GM18520 (cell line): ENCODE results near the gene CDK18.

Experiments
- ATAC-seq: cut with Tn5 transposase; IDR thresholded peaks from one replicate; pipeline ENCODE4 v1.9.1; 2021; ENCODE audit not compliant: unreplicated experiment

CDK18 gene

DNA sequence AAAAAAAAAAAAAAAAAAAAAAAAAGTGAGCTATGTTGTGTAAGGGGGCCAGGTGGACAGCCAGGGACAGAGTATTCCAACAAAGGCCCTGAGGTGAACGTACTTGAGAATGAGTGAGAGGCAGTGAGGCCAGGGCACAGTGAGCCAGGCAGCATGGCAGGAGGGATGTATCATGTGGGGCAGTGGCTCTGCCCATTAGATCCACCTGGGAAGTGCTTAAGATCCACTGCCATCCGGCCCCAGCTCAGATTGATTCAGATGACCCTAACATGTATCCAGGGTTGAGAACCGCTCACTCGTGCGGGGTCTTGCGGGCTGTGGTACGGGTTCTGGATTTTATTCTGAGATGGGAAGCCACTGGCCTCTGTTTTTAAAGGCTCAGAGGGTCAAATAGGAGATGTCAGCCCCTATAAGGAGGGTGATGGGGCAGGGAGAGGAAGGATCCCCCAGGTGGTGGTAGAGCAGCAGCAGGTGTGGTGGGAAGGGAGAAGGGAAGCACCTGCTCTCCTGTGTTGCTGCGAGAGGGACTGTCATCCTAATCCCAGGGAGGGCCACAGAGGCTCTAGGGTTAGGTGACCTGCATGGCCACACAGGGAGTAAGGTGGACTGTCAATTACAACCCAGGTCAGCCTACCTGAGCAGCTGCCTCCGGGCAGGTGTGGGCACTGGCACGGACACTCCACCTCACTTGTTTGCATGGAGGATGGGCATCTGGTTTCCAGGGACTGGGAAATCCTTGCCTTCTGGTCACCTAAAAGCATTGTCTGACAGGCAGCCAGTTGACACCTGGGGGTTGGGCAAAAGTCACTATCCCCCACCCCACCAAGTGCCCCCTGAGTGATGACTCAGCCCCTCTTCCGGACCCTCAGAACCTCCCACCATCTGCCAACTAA, 31.6 kb downstream of the CDK18 start:
- no peak for ATAC-seq

- ATAC-seq, result no peak
These were observed 32.4 kb downstream of the CDK18 start for GRCh38 chr1:205536759-205537361.

DNA sequence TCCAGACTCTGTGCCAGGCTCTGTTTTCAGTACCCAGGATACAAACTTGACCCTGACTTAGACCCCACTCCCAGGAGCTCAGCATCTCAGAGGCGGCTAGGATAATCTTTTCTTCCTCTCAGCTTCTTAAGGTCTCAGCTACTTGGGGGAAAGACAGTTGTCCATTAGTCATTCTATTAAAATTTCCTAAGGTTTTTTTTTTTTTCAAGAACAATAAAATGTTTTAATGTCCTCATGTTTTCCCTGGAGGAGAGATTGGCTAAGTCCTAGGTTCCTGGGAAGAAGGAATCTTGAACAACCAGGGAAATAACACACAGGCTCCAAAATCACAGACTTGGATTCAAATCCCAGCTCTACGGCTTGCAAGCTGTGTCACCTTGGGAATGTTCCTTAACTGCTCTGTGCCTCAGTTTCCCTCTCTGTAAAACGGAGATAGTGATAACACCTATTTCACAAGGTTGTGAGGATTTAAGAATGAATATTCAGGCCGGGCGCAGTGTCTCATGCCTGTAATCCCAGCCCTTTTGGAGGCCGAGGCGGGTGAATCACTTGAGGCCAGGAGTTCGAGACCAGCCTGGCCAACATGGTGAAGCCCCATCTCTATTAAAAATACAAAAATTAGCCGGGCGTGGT, 33.0 kb downstream of the CDK18 start:
- ATAC-seq, result no peak

- ATAC-seq, result no peak
These were observed 33.9 kb downstream of the CDK18 start for GRCh38 chr1:205538235-205538840.

GRCh38 chr1:205541161-205541886, 36.9 kb downstream of the CDK18 start:
- no peak for ATAC-seq

DNA sequence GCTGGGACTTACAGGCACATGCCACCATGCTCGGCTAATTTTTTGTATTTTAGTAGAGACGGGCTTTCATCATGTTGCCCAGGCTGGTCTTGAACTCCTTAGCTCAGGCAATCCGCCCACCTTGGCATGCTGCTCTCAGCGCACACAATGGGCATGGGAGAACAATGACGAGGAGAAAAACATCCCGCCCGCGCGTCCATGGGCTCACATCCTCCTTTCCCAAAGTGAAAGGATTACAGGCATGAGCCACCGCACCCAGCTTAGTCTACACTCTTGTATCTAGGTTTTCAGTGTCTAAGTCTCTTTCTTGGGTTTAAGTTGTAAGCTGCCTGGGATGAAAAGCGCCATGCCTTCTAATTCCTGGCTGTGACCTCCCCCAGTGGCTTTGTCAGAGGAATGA, 37.9 kb downstream of the CDK18 start:
- no peak for ATAC-seq

- ATAC-seq, result no peak
These were observed 39.2 kb downstream of the CDK18 start for GRCh38 chr1:205543351-205544301.

DNA sequence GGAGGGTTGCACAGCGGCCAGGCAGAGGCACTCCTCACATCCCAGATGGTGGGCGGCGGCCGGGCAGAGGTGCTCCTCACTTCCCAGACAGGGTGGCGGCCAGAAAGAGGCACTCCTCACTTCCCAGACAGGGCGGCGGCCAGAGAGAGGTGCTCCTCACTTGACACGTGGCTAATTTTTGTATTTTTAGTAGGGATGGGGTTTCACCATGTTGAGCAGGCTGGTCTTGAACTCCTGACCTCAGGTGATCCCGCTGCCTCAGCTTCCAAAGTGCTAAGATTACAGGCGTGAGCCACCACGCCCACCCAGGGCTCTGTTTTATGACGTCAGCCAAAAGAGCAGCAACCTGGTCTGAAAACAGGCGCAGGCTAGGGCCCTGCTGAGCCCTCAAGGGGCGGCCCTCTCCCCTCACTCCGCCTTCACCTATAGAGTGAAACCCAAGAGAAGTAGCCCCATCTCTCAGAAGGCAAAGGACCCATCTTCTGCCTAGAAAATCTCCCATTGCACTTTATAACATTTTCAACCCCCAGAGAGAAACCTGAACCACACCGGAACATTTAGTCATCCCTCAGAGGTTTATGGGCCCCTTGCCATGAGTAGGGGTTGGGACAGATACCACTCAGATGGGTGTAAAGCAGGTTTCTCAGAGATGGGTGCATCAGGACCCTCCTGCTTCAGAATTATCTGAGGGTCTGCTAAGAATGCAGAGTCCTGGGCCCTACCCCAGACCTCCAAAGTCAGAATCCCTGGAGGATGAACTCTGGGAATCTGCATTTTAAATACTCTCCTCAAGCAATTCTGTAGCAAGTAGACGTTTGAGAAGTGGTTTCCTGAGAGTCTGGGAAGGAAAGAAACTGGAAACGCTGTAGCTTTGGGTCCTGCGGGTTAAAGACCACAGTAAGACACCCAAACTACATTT, 40.8 kb downstream of the CDK18 start:
- no peak for ATAC-seq

GRCh38 chr1:205545991-205546390, 41.5 kb downstream of the CDK18 start:
- no peak for ATAC-seq

DNA sequence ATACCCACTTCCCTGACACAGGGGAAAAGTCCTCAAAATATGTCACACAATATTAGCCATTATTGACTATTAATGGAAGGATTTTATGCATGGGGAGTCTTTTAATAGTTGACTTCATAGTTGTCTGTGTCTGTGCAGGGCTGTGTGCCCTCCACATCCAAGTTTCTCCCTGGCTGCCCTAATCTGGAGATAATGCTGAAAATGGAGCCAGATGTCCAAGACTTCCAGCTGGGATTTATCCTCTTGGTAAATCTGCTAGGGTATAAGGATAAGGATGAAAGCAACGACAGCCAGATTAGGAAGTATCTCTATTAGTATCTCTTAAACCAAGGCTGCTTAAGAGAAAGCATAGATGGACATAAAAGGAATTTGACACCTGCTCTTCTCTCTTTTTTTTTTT, 42.1 kb downstream of the CDK18 start:
- ATAC-seq, result no peak

DNA sequence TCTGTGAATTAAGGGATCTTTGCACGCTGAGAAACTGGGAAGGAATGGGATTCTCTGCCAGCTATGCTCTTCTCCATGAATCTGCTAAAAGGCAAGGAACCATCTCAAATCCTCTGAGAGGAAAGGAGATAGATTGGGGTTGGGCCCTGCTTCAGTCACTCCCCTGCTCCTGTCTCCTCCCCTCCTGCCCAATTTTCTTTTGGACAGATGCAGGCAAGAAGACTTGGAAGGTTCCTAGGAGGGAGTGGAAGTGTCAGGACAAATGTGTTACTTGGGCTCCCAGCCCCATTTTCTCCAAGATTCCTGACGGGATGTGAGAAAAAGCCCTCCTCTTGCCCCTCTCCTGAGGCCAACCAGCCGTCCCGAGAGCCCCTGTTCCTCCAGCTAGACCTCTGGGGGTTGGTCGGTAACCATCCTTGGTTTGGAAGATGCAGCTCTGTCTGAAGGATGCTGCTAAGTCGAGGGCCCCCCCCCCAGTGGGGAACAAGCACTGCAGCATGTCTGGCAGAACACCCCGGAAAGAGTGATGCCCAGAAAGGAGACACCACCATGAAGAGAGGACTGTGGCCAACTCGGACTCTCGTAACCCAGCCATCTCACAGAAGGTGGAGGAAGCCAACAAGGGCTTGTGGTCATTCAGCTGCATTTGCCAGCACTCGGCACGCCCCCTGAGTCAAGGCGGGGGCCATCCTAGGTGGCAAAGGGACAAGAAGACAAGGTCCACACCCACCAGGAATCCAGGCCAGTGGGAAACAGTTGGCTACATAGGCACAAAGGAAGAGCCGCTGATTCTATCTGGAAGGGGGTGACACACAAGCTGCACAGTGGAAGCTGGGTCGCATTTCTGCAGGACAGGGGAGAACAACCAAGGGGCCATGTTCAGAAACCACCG, 43.7 kb downstream of the CDK18 start:
- ATAC-seq, result no peak

- no peak for ATAC-seq
These were observed 49.8 kb downstream of the CDK18 start for GRCh38 chr1:205554026-205554811.

DNA sequence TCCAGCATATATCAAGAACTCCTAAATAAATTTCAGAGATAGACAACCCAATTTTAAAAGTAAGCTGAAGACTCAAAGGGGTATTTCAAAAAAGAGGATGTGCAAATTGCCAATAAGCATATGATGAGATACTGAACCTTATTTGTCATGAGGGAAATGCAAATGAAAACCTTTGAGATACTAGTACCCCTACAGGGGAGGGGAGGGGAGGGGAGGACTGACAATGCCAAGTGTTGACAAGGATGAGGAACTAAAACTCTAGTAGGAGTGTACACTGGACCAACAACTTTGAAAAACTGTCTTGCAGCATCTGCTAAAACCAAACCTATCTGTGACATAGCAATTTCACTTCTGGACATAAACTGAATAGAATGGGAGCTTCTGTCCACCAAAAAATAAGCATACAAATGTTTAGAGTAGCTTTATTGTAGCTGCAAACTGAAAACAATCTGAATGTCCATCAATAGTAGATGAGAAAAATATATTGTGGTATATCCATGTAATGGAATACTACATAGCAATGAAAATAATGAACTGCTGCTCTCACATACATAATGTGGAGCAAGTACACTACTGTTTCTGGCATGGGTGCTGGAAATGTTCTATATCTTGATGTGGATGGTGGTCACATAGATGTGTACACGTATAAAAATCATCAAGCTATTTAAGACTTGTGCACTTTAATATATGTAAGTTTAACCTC, 57.2 kb downstream of the CDK18 start:
- ATAC-seq, result no peak

DNA sequence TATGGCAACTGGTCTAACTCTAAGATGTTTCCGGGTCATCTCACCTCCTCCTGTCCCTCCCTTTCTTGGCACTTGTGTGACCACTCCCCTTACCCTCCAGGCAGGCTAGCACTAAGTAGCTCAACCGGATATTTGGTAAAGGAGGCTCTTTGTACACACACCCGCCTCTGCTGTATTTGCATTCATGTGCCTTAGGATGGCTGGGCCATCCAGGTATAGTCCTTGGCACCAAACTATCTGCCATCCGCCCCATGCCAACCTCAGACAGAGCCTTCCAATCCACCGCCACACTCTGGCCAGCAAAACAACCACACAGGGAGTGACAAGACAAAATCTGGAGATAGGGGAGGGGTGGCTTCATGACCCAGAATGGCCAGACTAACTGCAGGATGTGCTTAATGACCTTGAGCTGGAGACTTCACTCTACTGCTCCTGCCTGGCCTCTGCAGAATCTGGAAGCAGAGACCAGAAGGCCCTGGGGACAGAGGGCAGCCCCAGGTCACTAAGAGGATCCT, 59.5 kb downstream of the CDK18 start:
- ATAC-seq, result no peak

DNA sequence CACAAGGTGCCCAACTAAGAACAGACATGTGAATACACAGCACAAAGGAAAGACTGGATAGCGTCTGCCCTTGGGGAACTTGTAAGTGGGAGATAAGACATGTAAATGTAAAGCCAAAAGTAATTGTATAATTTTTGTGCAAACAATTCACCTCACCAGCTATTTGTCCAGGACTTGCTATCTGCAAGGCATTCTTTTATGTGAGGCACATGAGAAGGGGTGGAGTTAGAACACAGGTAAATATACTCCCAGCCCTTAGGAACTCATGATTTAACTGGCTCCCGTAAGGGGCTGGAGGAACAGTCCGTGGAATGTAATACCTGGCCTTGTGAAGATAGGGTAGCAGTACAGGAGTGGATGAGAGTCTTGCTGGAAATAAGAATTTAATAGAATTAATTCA, 61.3 kb downstream of the CDK18 start:
- no peak for ATAC-seq

DNA sequence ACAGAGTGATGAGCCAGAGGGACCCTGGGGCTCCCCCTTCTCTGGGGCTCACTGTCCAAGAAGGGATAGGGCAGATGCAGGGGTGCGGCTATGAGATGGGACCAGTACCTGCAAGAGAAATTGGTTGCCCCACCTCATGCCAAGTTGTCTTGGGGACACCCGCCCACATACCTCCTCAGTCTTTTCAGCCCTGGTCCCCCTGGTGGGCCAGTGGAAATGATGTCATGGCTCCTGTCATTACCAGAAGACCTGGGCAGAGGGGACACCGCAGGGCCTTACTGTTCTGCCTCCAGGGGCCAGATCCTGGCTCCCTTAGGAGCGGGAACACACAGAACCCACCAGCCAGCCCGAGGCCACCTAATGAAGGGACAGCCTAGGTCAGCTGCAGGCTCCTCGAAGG, 63.2 kb downstream of the CDK18 start:
- ATAC-seq, result no peak
